Amygdala (tissue), 56 donors: ENCODE data around the gene ZNF3.
"Not testable (repeated sequence)": the region's sequence is repeated elsewhere in the genome, so short reads cannot be mapped to it uniquely, and the experiment has no call there.

ENCODE experiments used
- DNase-seq, 56 donors: peaks; one replicate each; lab custom pipeline; 2025; lab: John Stamatoyannopoulos, UW

Gene ZNF3

DNA sequence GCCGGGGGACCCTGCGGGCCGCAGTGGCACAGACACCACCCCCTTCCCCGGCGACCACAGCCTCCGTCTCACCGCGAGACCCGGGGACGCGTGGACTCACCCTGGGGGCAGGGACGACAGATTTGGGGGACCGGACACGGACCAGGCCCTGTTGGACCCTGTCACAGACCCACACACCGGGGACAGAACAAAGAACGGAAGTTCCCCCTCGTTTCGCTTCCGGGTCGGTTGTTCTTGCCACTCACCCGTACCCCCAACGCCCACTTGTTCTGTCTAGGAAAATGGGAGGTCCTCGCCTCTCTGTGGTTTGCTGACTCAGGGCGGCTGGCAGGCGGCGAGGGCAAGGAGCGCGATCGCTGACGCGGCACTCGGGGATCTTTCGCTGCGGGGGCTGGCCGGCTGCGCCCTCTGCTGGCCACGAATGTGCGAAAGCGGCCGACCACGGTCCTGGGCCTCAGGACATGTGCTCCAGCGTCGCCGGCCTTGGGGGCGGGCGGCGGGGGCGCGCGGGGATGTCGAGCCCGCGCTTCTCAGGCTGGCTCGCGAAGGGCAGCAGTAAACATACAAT, at the start of gene ZNF3:
ZNF3 (minus strand) TSS at position 189 of the 568 bp plus-strand sequence. CDS start 4,366 bp downstream, outside the sequence.
- peak; percentile 87 to 100 (median 98) for DNase-seq

DNA sequence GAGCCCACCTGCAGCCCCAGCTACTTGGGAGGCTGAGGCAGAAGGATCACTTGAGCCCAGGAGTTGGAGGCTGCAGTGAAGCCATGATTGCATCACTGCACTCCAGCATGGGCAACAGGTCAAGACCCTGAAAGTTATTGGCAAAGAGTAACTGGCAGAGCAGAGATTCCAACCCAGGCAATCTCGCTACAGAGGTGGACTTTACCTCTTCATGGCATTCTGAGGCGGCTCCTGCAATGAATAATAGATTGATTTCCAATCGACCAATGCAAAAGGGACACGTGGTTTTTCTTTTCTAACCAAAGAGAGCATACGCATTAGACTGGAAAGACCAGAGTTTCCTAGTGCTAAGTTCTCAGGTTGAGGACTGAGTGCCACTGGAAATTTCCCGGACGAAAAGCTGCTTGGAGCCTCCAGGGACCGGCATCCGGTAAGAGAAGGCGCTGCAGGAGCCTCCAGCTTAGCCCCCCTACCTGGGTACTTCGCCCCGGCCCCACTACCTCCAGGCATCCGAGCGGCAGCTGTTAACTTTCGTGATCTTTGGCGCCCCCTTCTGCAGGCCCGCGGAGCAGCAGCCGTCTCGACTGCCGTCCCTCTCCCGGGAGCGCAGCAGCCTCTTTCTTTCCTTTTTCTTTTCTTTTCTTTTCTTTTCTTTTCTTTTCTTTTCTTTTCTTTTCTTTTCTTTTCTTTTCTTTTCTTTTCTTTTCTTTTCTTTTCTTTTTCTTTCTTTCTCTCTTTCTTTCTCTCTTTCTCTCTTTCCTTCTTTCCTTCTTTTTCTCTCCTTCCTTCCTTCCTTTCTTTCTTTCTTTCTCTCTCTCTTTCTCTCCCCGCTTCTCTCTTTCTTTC, 49.3 kb upstream of the ZNF3 start:
- DNase-seq: peak in 48 of 56 donors; percentile 9 to 87 (median 48)

DNA sequence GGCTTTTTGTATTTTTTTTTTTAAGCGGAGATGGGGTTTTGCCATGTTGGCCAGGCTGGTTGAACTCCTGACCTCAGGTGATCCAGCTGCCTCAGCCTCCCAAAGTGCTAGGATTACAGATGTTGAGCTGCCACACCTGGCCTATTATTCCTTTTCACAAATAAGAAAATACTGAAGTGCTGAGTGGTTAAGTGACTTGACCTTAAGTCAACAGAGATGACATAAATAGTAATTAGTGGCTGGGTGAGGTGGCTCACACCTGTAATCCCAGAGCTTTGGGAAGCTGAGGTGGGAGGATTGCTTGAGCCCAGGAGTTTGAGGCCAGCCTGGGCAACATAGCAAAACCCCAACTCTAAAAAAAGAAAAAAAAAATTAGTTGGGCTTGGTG, 48.7 kb upstream of the ZNF3 start:
- DNase-seq: not testable (repeated sequence)

DNA sequence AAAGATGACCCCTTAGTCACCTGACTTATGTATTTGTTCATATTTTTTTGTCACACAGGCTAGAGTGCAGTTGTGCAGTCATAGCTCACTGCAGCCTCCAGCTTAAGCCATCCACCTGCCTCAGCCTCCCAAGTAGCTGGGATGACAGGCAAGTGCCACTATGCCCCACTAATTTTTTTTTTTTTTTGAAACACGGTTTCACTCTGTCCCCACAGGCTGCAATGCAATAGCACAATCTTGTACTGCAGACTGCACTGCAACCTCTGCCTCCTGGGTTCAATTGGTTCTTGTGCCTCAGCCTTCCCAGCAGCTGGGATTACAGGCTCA, 47.1 kb upstream of the ZNF3 start:
- no peak for DNase-seq

GRCh38 chr7:100127866-100128636, 46.5 kb upstream of the ZNF3 start:
- peak in 11 of 56 donors; percentile 5 to 70 (median 37) for DNase-seq

GRCh38 chr7:100126931-100127865, 45.7 kb upstream of the ZNF3 start, which contains the start of gene MBLAC1:
Gene MBLAC1 (plus strand): TSS chr7:100126967. CDS start chr7:100127396, 429 bp downstream.
- DNase-seq: peak; percentile 56 to 93 (median 84)

DNA sequence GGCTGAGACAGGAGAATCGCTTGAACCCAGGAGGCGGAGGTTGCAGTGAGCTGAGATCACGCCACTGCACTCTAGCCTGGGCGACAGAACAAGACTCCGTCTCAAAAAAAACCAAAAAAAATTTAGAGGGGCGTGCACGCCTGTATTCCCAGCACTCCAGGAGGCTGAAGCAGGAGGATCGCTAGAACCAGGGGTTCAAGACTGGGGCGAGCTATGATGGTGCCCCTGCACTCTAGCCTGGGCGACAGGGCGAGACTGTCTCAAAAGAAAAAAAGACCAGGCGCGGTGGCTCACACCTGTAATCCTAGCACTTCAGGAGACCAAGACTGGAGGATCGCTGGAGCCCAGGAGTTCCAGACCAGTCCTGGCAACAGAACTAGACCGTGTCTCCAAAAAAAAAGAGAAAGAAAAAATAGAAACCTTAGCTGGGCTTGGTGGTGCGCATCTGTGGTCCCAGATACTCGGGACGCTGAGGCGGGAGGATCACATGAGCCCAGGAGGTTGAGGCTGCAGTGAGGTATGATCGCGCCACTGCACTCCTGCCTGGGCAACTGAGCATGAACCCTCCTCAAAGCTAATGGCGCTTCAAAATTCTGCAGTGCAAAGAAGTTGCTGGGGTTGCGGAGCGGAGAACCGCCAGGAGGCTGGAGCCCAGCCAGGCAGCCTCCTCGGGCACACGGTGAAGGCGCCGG, 44.9 kb upstream of the ZNF3 start:
- peak in 4 of 56 donors; percentile 63 to 81 (median 65) for DNase-seq

GRCh38 chr7:100124301-100125230, 43.0 kb upstream of the ZNF3 start:
- no peak for DNase-seq

GRCh38 chr7:100122568-100122967, 41.0 kb upstream of the ZNF3 start:
- no peak for DNase-seq

GRCh38 chr7:100122067-100122466, 40.5 kb upstream of the ZNF3 start:
- no peak for DNase-seq

- no peak for DNase-seq
Measured at GRCh38 chr7:100120733-100121036, 39.2 kb upstream of the ZNF3 start.

DNA sequence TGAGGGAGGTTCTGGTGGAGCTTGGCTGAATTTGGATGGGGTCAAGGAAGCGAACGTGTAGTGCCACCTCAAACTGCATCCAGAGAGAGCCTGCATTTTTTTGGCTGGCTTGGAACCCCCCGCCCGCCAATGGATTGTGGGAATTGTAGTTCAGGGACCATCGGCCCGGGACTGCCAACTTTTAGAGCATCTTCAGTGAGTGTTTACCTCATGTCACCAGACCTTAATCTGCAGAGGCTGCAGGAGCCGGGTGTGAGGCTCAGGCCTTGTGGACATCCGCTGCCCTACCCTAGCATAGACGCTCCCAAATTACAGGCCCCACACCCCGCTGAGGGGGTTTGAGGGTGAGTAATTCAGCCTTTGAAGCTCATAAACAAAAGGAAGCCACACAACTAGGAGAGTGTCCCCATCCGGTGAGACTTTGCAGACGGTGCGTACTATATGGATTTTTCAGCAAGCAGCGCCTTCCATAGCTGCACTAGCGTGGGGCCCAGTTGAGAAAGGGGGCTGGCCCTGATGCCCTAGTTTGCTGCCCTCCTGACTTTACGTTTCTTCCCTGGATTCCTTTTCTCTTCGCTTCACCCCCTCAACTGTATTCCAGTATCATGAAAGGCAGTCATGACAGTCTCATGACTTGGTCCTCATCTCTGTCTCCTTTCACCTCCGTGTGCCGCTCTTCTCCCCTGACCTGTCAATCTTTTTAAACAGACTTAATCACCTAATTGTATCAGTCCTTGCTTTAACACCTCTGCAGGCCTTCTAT, 38.6 kb upstream of the ZNF3 start:
- DNase-seq: peak in 50 of 56 donors; percentile 17 to 89 (median 72)

DNA sequence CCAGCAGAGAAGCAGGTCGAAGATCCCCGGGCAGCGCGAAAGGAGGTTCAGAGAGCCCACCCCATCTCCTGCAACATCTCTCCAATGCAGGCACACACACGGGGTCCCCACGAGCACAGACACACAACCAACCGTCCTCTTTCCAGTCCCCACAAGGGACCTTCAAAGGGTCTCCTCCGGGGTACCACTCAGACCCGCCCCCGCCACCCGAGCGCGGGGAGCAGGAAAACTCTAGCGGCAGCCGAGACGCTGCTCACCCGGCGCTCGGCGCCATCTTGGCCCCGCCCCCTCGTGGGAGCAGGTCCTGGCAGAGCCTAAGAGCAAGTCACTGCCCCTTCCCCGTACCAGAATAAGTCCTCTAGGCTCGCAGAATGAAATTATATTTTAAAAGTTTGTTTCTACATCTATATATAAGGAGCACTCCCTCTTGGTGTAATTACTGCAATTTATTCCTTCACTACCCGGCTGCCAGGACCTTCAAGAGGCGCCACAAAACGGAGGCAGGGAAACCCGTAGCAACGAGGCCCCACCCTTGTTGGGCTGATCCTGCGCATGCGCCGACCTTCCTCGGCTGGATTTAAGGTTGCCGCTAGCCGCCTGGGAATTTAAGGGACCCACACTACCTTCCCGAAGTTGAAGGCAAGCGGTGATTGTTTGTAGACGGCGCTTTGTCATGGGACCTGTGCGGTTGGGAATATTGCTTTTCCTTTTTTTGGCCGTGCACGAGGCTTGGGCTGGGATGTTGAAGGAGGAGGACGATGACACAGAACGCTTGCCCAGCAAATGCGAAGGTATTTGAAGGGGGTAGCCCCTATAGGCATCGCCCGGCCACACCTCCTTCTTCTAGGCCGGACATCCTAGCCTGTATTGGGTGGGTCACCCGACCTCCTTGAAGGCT, 37.8 kb upstream of the ZNF3 start, which contains the start of the genes CNPY4 and TAF6:
CNPY4 (plus strand) TSS at position 563 of the 898 bp plus-strand sequence; CDS start at position 674, 111 bp downstream.
TAF6 (minus strand) TSS at position 287 of the 898 bp plus-strand sequence. CDS start 5,149 bp downstream, outside the sequence.
- peak; percentile 55 to 96 (median 90) for DNase-seq

DNA sequence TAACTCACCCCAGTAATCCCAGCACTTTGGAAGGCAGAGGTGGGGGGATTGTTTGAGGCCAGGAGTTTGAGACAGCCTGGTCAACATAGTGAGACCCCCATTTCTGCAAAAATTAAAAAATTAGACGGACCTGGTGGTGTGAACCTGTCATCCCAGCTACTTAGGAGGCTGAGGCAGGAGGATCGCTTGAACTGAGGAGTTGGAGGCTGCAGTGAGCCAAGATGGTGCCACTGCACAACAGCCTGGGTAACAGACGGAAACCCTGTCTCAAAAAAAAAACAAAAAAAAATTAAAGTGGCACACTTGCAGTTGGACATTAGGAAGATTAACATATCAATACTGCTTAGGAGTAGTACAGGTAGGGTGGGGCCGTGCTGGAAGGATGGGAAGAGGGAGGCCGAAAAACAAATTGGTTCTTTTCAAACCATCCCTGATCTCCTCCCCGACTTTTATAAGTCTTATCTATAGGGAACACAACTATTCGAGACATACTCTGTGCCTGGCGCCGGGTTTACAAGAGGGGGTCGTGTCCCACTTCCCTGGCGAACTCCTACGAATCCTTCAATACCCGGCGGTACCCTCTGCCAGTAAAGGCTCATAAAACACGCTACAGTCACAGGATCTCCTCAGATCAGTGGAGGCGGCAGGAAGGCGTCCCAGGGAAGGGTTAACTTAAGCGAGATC, 37.0 kb upstream of the ZNF3 start:
- DNase-seq: no peak

- no peak for DNase-seq
Measured at GRCh38 chr7:100115026-100115425, 33.5 kb upstream of the ZNF3 start.

- DNase-seq: no peak
Measured at GRCh38 chr7:100111914-100112313, 30.4 kb upstream of the ZNF3 start.
